GM12801 (cell line): Measurements from ENCODE around the gene ME3.

Experiments
- TF ChIP-seq, protein P1 (sequence below): IDR thresholded peaks from one replicate; pipeline ENCODE4 v1.5.1; 2011; ENCODE audit warnings: control low read depth; ENCODE audit not compliant: insufficient read length; ENCODE audit errors: extremely low read depth

Gene ME3

DNA sequence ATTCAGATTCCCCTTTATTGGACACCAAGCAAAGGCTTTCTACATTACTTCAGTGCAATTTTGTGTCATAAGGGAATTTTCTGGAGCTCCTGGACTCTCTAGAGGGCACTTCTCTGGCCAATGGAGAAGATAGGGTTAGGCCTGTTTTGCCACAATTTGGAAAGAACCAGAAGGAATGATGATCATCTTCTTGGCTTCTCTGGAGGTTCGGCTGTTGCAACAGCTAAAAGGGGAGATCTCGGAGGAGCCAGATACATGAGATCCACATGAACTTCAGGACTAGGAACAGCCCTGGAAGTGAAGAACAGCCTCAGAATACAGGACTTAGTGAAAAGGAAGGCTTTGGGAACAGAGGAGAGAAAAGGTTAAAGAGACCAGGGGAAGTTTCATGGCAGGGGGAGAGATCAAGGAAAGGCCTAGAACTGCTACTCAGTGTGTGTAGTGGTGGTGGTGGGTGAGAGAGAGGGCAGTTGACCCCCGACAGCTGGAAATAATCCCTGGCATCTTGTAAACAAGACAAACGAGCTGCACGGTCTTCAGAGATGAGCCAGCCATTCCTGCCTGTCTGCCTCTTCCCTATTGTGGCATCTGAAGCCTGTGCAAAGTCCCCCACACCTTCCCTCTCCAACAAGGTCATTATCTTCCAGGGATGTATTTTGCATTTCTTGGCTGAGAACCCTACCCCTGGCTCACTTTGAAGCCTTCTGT lies 214.0 kb downstream of the ME3 start:
- TF ChIP-seq, protein P1, sequence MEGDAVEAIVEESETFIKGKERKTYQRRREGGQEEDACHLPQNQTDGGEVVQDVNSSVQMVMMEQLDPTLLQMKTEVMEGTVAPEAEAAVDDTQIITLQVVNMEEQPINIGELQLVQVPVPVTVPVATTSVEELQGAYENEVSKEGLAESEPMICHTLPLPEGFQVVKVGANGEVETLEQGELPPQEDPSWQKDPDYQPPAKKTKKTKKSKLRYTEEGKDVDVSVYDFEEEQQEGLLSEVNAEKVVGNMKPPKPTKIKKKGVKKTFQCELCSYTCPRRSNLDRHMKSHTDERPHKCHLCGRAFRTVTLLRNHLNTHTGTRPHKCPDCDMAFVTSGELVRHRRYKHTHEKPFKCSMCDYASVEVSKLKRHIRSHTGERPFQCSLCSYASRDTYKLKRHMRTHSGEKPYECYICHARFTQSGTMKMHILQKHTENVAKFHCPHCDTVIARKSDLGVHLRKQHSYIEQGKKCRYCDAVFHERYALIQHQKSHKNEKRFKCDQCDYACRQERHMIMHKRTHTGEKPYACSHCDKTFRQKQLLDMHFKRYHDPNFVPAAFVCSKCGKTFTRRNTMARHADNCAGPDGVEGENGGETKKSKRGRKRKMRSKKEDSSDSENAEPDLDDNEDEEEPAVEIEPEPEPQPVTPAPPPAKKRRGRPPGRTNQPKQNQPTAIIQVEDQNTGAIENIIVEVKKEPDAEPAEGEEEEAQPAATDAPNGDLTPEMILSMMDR: no peak

GRCh38 chr11:86456075-86456939 lies 216.1 kb downstream of the ME3 start:
- TF ChIP-seq, protein P1: peak; percentile 79

DNA sequence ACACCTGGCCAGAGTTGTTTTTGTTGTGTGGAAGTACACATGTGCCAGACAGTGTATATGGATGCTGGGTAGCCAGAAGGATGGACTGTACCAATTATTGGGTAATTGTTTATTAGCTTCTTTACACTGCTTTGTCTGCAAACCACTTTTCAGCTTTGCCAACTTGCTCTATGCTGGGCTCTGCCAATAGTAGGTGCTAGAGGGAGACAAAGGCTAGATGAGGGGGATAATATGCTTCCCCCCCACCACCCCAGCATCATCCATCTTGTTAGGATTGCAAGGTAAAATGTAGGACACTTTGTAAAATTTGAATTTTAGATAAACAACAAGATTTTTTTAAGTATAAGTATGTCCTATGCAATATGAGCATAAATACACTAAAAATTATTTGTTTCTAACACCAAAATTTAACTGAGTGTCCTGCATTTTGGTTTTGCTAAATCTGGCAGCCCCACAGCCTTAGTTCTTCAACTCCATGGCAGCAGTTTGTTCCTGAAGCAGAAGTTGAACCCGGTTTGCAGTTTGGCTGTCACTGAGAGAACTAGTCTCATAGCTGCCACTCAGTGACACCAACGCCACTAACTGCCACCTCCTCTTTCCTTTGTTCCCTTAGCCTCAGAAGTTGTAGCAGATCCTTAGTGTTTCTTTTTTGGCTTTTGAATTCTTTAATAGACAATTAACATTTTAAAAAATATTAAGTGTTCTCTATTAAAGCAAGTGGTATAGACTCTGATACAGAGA lies 219.0 kb downstream of the ME3 start:
- TF ChIP-seq, protein P1: no peak

DNA sequence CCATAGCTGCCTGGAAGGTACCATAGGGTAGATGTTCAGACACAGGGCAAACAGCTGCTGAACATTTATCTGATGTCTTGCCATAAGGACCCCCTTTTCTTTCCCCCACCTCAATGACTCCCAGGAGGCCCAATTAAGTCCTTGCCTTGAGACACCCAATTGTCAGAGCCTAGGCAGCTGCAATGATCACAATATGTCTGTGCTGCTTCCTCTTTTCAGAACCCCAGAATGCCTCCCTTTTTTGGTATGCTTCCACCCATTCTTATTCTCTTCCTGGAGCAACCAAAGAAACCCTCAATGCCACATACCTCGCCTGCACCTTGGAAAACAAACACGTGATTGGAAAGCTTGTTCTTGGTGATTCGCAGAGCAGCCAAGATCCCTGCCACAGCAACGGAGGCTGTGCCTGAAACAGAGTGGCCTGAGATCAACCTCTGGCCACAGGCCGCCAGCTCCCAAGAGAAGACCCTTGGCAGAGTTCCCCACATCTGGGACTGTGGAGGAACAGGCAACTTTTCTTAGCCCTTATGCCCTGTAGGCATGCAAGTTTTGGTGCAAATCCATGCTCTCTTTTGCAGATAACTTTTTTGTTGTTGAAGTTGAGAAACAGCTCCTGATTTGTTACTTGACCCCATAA lies 222.3 kb downstream of the ME3 start:
- TF ChIP-seq, protein P1: no peak

GRCh38 chr11:86447763-86448480 lies 224.5 kb downstream of the ME3 start:
- TF ChIP-seq, protein P1: no peak

GRCh38 chr11:86446924-86447285 lies 225.5 kb downstream of the ME3 start:
- TF ChIP-seq, protein P1: no peak
